OCI-LY1 (cell line): ENCODE data around the gene AGER.

Experiments used
- H2AFZ ChIP-seq: fragments of 200-600 bp; sonication (generic), shearing (Covaris generic); 2 replicates; pipeline ENCODE4 v1.6.0; 2014; ENCODE audit warnings: antibody characterized with exemption, mild to moderate bottlenecking, low read length
- H3F3A ChIP-seq: fragments of 200-600 bp; sonication (generic), shearing (Covaris generic); 2 replicates; pipeline ENCODE4 v1.6.0; 2014; ENCODE audit warnings: mild to moderate bottlenecking, antibody characterized with exemption, low read length, moderate library complexity; ENCODE audit not compliant: insufficient read depth
- H3K27ac ChIP-seq: fragments of 200-600 bp; sonication (generic); 2 replicates; pipeline ENCODE4 v1.5.1; 2014; ENCODE audit warnings: low read length, mixed run types, mild to moderate bottlenecking, low read depth; ENCODE audit not compliant: poor library complexity, severe bottlenecking
- H3K27me3 ChIP-seq: fragments of 200-600 bp; sonication (generic); 2 replicates; pipeline ENCODE4 v1.6.0; 2014; ENCODE audit warnings: antibody characterized with exemption, mild to moderate bottlenecking, low read length, moderate library complexity; ENCODE audit not compliant: insufficient read depth
- H3K36me3 ChIP-seq: fragments of 200-600 bp; sonication (generic); 2 replicates; pipeline ENCODE4 v1.6.1; 2014; ENCODE audit warnings: mild to moderate bottlenecking, antibody characterized with exemption, low read length, moderate library complexity, mixed read lengths; ENCODE audit not compliant: insufficient read depth
- H3K4me1 ChIP-seq: fragments of 200-600 bp; sonication (generic); 2 replicates; pipeline ENCODE4 v1.5.1; 2014; ENCODE audit warnings: mild to moderate bottlenecking, low read length, moderate library complexity; ENCODE audit not compliant: insufficient read depth, severe bottlenecking
- H3K4me2 ChIP-seq: fragments of 200-600 bp; sonication (generic), shearing (Covaris generic); 2 replicates; pipeline ENCODE4 v1.6.1; 2014; ENCODE audit warnings: low read length
- H3K4me3 ChIP-seq: fragments of 200-600 bp; sonication (generic); 2 replicates; pipeline ENCODE4 v1.5.1; 2014; ENCODE audit warnings: low read length, low read depth, mild to moderate bottlenecking, mixed read lengths; ENCODE audit not compliant: poor library complexity, severe bottlenecking
- H3K79me2 ChIP-seq: fragments of 200-600 bp; shearing (Covaris generic); 2 replicates; pipeline ENCODE4 v1.6.1; 2016; ENCODE audit warnings: mixed run types, low read length, mixed read lengths; ENCODE audit not compliant: insufficient read depth
- H3K9ac ChIP-seq: fragments of 200-600 bp; sonication (generic), shearing (Covaris generic); 2 replicates; pipeline ENCODE4 v1.6.1; 2014; ENCODE audit warnings: mild to moderate bottlenecking, low read length, mixed read lengths
- H3K9me2 ChIP-seq: fragments of 200-600 bp; sonication (generic), shearing (Covaris generic); 2 replicates; pipeline ENCODE4 v1.6.1; 2014; ENCODE audit warnings: low read depth, mild to moderate bottlenecking, low read length, mixed read lengths
- H3K9me3 ChIP-seq: fragments of 200-600 bp; shearing (Covaris generic); 2 replicates; pipeline ENCODE4 v1.6.1; 2014; ENCODE audit warnings: low read length, mixed read lengths
- H4K20me1 ChIP-seq: fragments of 200-600 bp; sonication (generic), shearing (Covaris generic); 2 replicates; pipeline ENCODE4 v1.6.0; 2016; ENCODE audit warnings: mild to moderate bottlenecking, low read length; ENCODE audit not compliant: insufficient read depth
- EZH2 ChIP-seq: fragments of 200-600 bp; sonication (generic), shearing (Covaris generic); IDR thresholded peaks from 2 replicates; pipeline ENCODE4 v1.8.0; 2017; ENCODE audit warnings: borderline replicate concordance, mixed run types, mild to moderate bottlenecking, antibody characterized with exemption, low read length, moderate library complexity, mixed read lengths
- TF ChIP-seq, protein P1 (sequence below): fragments of 200-600 bp; sonication (generic), shearing (Covaris generic); IDR thresholded peaks from 2 replicates; pipeline ENCODE4 v1.5.1; 2017; ENCODE audit warnings: mild to moderate bottlenecking, antibody characterized with exemption, low read length, moderate library complexity, mixed read lengths

The AGER gene

DNA sequence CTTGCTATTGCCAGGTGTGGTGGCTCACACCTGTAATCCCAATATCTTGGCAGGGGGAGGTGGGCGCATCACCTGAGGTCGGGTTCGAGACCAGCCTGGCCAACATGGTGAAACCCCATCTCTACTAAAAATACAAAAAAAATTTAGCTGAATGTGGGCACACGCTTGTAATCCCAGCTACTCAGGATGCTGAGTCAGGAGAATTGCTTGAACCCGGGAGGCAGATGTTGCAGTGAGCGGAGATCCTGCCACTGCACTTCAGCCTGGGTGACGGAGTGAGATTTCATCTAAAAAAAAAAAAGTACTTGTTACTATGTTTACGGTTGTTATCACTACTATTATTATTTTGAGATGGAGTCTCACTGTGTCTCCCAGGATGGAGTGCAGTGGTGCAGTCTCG, 27.2 kb downstream of the AGER start:
- no peak overlapping the region for H3K9ac ChIP-seq
- no peaks in the 10 kb centered on the region for H3K79me2 ChIP-seq
- no peak overlapping the region for H3K27ac ChIP-seq
- H2AFZ ChIP-seq: no peak overlapping the region
- TF ChIP-seq, protein P1, sequence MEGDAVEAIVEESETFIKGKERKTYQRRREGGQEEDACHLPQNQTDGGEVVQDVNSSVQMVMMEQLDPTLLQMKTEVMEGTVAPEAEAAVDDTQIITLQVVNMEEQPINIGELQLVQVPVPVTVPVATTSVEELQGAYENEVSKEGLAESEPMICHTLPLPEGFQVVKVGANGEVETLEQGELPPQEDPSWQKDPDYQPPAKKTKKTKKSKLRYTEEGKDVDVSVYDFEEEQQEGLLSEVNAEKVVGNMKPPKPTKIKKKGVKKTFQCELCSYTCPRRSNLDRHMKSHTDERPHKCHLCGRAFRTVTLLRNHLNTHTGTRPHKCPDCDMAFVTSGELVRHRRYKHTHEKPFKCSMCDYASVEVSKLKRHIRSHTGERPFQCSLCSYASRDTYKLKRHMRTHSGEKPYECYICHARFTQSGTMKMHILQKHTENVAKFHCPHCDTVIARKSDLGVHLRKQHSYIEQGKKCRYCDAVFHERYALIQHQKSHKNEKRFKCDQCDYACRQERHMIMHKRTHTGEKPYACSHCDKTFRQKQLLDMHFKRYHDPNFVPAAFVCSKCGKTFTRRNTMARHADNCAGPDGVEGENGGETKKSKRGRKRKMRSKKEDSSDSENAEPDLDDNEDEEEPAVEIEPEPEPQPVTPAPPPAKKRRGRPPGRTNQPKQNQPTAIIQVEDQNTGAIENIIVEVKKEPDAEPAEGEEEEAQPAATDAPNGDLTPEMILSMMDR: no peak
- no peak for TF ChIP-seq EZH2
- 0 out of 2 replicates have a peak, but pooled peaks cover 4% of the 10 kb centered on the region for H3F3A ChIP-seq
- H3K9me2 ChIP-seq: no peaks in the 10 kb centered on the region
- peaks cover 25% of the 10 kb centered on the region for H3K4me1 ChIP-seq
- peaks cover 16% of the 10 kb centered on the region for H3K36me3 ChIP-seq
- H3K9me3 ChIP-seq: no peaks in the 10 kb centered on the region
- no peak overlapping the region for H3K4me2 ChIP-seq
- H3K4me3 ChIP-seq: no peak overlapping the region
- no peaks in the 10 kb centered on the region for H4K20me1 ChIP-seq
- H3K27me3 ChIP-seq: no peaks in the 10 kb centered on the region

DNA sequence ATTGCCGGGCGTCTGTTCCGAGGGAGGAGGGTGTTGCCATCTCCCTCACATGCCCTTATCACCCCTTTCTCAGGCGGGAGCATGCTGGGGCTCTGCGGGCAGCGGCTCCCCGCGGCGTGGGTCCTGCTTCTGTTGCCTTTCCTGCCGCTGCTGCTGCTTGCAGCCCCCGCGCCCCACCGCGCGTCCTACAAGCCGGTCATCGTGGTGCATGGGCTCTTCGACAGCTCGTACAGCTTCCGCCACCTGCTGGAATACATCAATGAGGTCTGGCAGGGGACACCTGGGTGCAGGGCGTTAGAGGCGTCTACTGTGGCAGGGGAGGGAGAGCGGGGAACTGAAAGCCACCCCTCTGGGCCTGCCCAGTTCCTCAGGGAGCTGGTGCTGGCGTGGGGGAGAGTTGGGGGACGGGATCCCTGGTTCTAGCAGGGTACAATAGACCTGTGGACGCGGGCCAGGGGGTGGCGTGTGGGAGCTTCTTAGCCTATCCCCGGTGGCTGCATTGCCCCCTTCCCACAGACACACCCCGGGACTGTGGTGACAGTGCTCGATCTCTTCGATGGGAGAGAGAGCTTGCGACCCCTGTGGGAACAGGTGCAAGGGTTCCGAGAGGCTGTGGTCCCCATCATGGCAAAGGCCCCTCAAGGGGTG, 29.4 kb downstream of the AGER start:
- no peak for TF ChIP-seq EZH2
- TF ChIP-seq, protein P1: peak; percentile 73; the same call in 1 of the 2 replicates
- H2AFZ ChIP-seq: no peak overlapping the region
- H3K4me1 ChIP-seq: peaks cover 25% of the 10 kb centered on the region
- no peaks in the 10 kb centered on the region for H3K79me2 ChIP-seq
- H3K27me3 ChIP-seq: no peaks in the 10 kb centered on the region
- peak overlapping the region; percentile 78 for H3K9ac ChIP-seq
- H3F3A ChIP-seq: 0 out of 2 replicates have a peak, but pooled peaks cover 4% of the 10 kb centered on the region
- H3K27ac ChIP-seq: no peak overlapping the region
- peak overlapping the region; percentile 88 for H3K4me2 ChIP-seq
- H3K9me3 ChIP-seq: no peaks in the 10 kb centered on the region
- H3K36me3 ChIP-seq: peaks cover 16% of the 10 kb centered on the region
- H4K20me1 ChIP-seq: no peaks in the 10 kb centered on the region
- no peaks in the 10 kb centered on the region for H3K9me2 ChIP-seq
- peak overlapping the region; percentile 80 for H3K4me3 ChIP-seq

- Histone ChIP-seq H3K4me2 (peak within 1 kb of the TSS; percentile 88), H3K9me3 (no peaks in the 10 kb centered on the region), H2AFZ (no peak within 1 kb of the TSS), H3K27ac (peak within 1 kb of the TSS; percentile 4), H3K4me3 (peak within 1 kb of the TSS; percentile 80), H3K9me2 (no peaks in the 10 kb centered on the region), H3F3A (0 out of 2 replicates have a peak, but pooled peaks cover 4% of the 10 kb centered on the region), H3K27me3 (no peaks in the 10 kb centered on the region), H3K79me2 (no peaks in the 10 kb centered on the region), H4K20me1 (no peaks in the 10 kb centered on the region), H3K36me3 (peaks cover 16% of the 10 kb centered on the region), H3K4me1 (peaks cover 25% of the 10 kb centered on the region), H3K9ac (peak within 1 kb of the TSS; percentile 78)
- TF ChIP-seq, protein P1: peak; percentile 12; the same call in 1 of the 2 replicates
- TF ChIP-seq EZH2: no peak
Observed at GRCh38 chr6:32153564-32154513, 30.2 kb downstream of the AGER start, which contains the start of gene PPT2. Gene PPT2 (plus strand): TSS chr6:32154141. CDS start chr6:32154595, 454 bp downstream.
